ENCODE results near the gene MBD5. TPM values are rescaled to one million over a fixed set of nuclear protein-coding genes. Genes with fewer than 3 reads are reported as not detected.

Gene MBD5
- total RNA-seq, 4 donors from 2014 or later: 11.9 to 51.9 (median 19.7) TPM

- H3K4me3 ChIP-seq: no peak overlapping the region
- H3K36me3 ChIP-seq: no peaks in the 10 kb centered on the region
- H3K9me3 ChIP-seq: no peaks in the 10 kb centered on the region
- DNase-seq (ENCODE audit: low spot score in 2 of 2): no peak
- H3K27me3 ChIP-seq: no peaks in the 10 kb centered on the region
- TF ChIP-seq EP300 (IDR thresholded peaks at IDR 0.05) (no peak), CTCF (IDR thresholded peaks at IDR 0.05) (no peak), POLR2A (IDR thresholded peaks at IDR 0.05) (no peak), POLR2AphosphoS5 (IDR thresholded peaks at IDR 0.05) (no peak)
- no peak overlapping the region for H3K27ac ChIP-seq
- WGBS: 98% methylated on average over 3 of the region's 3 CpGs
- H3K4me1 ChIP-seq: no peaks in the 10 kb centered on the region
Measured at GRCh38 chr2:148135705-148136104, 114.8 kb downstream of the MBD5 start.

GRCh38 chr2:148136441-148136840 is 115.5 kb downstream of the MBD5 start:
- no peak overlapping the region for H3K27ac ChIP-seq
- H3K4me3 ChIP-seq: no peak overlapping the region
- TF ChIP-seq EP300 (IDR thresholded peaks at IDR 0.05): no peak
- TF ChIP-seq POLR2AphosphoS5 (IDR thresholded peaks at IDR 0.05): no peak
- no peak for TF ChIP-seq POLR2A (IDR thresholded peaks at IDR 0.05)
- no peak for TF ChIP-seq CTCF (IDR thresholded peaks at IDR 0.05)
- H3K27me3 ChIP-seq: no peaks in the 10 kb centered on the region
- no peaks in the 10 kb centered on the region for H3K36me3 ChIP-seq
- no peaks in the 10 kb centered on the region for H3K4me1 ChIP-seq
- no peak for DNase-seq (ENCODE audit: low spot score in 2 of 2)
- 97% methylated on average over 1 of the region's 1 CpG for WGBS
- H3K9me3 ChIP-seq: no peaks in the 10 kb centered on the region

GRCh38 chr2:148161909-148162435 is 141.1 kb downstream of the MBD5 start:
- H3K36me3 ChIP-seq: no peaks in the 10 kb centered on the region
- DNase-seq (ENCODE audit: low spot score in 2 of 2): no peak
- no peak overlapping the region for H3K27ac ChIP-seq
- H3K4me1 ChIP-seq: no peaks in the 10 kb centered on the region
- no peaks in the 10 kb centered on the region for H3K9me3 ChIP-seq
- 83% methylated on average over 2 of the region's 2 CpGs for WGBS
- no peaks in the 10 kb centered on the region for H3K27me3 ChIP-seq
- no peak overlapping the region for H3K4me3 ChIP-seq
- TF ChIP-seq EP300 (IDR thresholded peaks at IDR 0.05) (no peak), POLR2A (IDR thresholded peaks at IDR 0.05) (no peak), CTCF (IDR thresholded peaks at IDR 0.05) (no peak), POLR2AphosphoS5 (IDR thresholded peaks at IDR 0.05) (no peak)

- H3K9me3 ChIP-seq: no peaks in the 10 kb centered on the region
Measured at GRCh38 chr2:148162871-148163270, 142.0 kb downstream of the MBD5 start.

GRCh38 chr2:148165975-148166374 is 145.1 kb downstream of the MBD5 start:
- Histone ChIP-seq H3K36me3 (no peaks in the 10 kb centered on the region), H3K27ac (no peak overlapping the region), H3K27me3 (no peaks in the 10 kb centered on the region), H3K9me3 (no peaks in the 10 kb centered on the region), H3K4me1 (no peaks in the 10 kb centered on the region), H3K4me3 (no peak overlapping the region)
- no peak for DNase-seq (ENCODE audit: low spot score in 2 of 2)
- TF ChIP-seq CTCF (IDR thresholded peaks at IDR 0.05) (no peak), EP300 (IDR thresholded peaks at IDR 0.05) (no peak), POLR2AphosphoS5 (IDR thresholded peaks at IDR 0.05) (no peak), POLR2A (IDR thresholded peaks at IDR 0.05) (no peak)
- 73% methylated on average over 1 of the region's 1 CpG for WGBS

More at GRCh38 chr2:148162871-148163270, 142.0 kb downstream of the MBD5 start:
- TF ChIP-seq POLR2A (IDR thresholded peaks at IDR 0.05): no peak
- no peak for TF ChIP-seq EP300 (IDR thresholded peaks at IDR 0.05)
- no peak for TF ChIP-seq POLR2AphosphoS5 (IDR thresholded peaks at IDR 0.05)
- no peak for TF ChIP-seq CTCF (IDR thresholded peaks at IDR 0.05)
- Histone ChIP-seq H3K36me3 (no peaks in the 10 kb centered on the region), H3K27me3 (no peaks in the 10 kb centered on the region), H3K4me1 (no peaks in the 10 kb centered on the region), H3K27ac (no peak overlapping the region), H3K4me3 (no peak overlapping the region)
- no peak for DNase-seq (ENCODE audit: low spot score in 2 of 2)
